Ovary (tissue), 9 donors: ENCODE measurements around the gene CASP5. TPM values are rescaled to one million over a fixed set of nuclear protein-coding genes. Genes with fewer than 3 reads are reported as not detected.
A peak's percentile ranks its signal among the peaks of the same experiment; 100 is the strongest.

Source experiments
- DNase-seq, 5 donors: peaks; one replicate each; pipeline ENCODE4 v3.0.0-alpha.2; 2019 to 2020
- H3K27ac ChIP-seq, 2 donors: fragments of 200-600 bp; one replicate each; pipeline versions ENCODE4 v1.5.1 to v1.8.0; 2019 to 2022
- H3K27me3 ChIP-seq: fragments of 200-600 bp; one replicate; pipeline ENCODE4 v1.8.0; 2022
- H3K36me3 ChIP-seq: fragments of 200-600 bp; sonication (generic); one replicate; pipeline ENCODE4 v1.5.1; 2019
- H3K4me1 ChIP-seq: one replicate; pipeline ENCODE4 v1.8.1; 2013; ENCODE audit warnings: mild to moderate bottlenecking, moderate library complexity; ENCODE audit not compliant: insufficient read depth
- H3K4me3 ChIP-seq: fragments of 200-600 bp; sonication (generic); one replicate; pipeline ENCODE4 v1.5.1; 2017
- H3K9me3 ChIP-seq, 2 donors: fragments of 200-600 bp in 1 of 2; sonication (generic) in 1 of 2; one replicate each; pipeline versions ENCODE4 v1.5.1 to v1.8.1; 2013 to 2019; ENCODE audit warnings: mild to moderate bottlenecking in 1 of 2, moderate library complexity in 1 of 2
- CTCF ChIP-seq, 3 donors: fragments of 450-650 bp in 2 of 3; fragments of 200-600 bp in 1 of 3; IDR thresholded peaks; one replicate each; pipeline versions ENCODE4 v1.5.1 to v1.8.0; 2016 to 2022; ENCODE audit warnings: antibody characterized with exemption in 3 of 3, mild to moderate bottlenecking in 1 of 3
- EP300 ChIP-seq: sonication (generic); formaldehyde crosslinking; IDR thresholded peaks from one replicate; pipeline ENCODE4 v1.6.1; 2017; ENCODE audit warnings: antibody characterized with exemption
- POLR2A ChIP-seq: fragments of 450-650 bp; IDR thresholded peaks from one replicate; pipeline ENCODE4 v1.6.1; 2017; ENCODE audit warnings: antibody characterized with exemption, mild to moderate bottlenecking, moderate library complexity
- WGBS, 3 donors: extraction: QIAGEN DNeasy Blood & Tissue Kit in 1 of 3; methylation state at CpG; one replicate each; pipeline versions ENCODE4 v1.1.5 to v1.1.7; 2013 to 2017; 5-methylcytosine and 5-hydroxymethylcytosine counted together
- intact Hi-C, 4 donors: fragments of 100-400 bp; cut with DNase I; formaldehyde crosslinking; loops; one replicate each; pipeline versions ENCODE4 v1.11.0 to v1.15.1; 2022 to 2023
- polyA plus RNA-seq, 2 donors: library from polyadenylated mRNA; stranded (reverse); fragments of 200-250 nt in 1 of 2; fragments of 350-450 nt in 1 of 2; fragmentation: Illumina TruSeq in 1 of 2; extraction: RNeasy Lipid Tissue Mini Kit (QIAGEN cat#74804) in 1 of 2; gene quantifications; one replicate each; pipeline ENCODE4 v1.2.3, GENCODE V29; 2013 to 2014
- total RNA-seq, 7 donors: library from RNA; depleted of rRNA in 2 of 7; stranded (reverse); fragments of >200 nt in 2 of 7; fragmentation: NEBNext Ultra II Directional in 3 of 7; extraction: Animal tissue kit (Norgen Biotek cat#: 25700) in 3 of 7; gene quantifications; one replicate each; pipeline versions ENCODE4 v1.1.0 to v1.2.4, GENCODE V29; 2016 to 2023
- donor health status: DM: no; HTN: no; CAD: no; lungs with moderate emphysema.
- donor health status: DM: no; HTN: no; CAD: no.
- donor health status: Bipolar disorder and iron deficiency.
- donor health status: DM: yes; HTN: yes; CAD: no.
- donor health status: DM: no; HTN: no; CAD: no.
- donor health status: DM: yes; HTN: yes; CAD: no.

The CASP5 gene
- total and polyA plus RNA-seq, 9 donors: 0.32 to 0.40 TPM; not detected in 7

GRCh38 chr11:104970756-104971155, 52.2 kb downstream of the CASP5 start:
- no peak for DNase-seq
- intact Hi-C loops: no loop called here
- no peak for TF ChIP-seq EP300
- TF ChIP-seq CTCF (IDR thresholded peaks at IDR 0.05): no peak
- no peak for TF ChIP-seq POLR2A

GRCh38 chr11:104968856-104969776, 53.9 kb downstream of the CASP5 start:
- intact Hi-C loops: no loop called here
- peak; percentile 24 to 51 (median 43) for DNase-seq

More at GRCh38 chr11:104970756-104971155, 52.2 kb downstream of the CASP5 start:
- Histone ChIP-seq H3K36me3 (no peaks in the 10 kb centered on the region), H3K4me1 (peaks cover 4% of the 10 kb centered on the region), H3K4me3 (no peak overlapping the region), H3K27ac (no peak overlapping the region), H3K27me3 (no peaks in the 10 kb centered on the region), H3K9me3 (no peaks in the 10 kb centered on the region)

GRCh38 chr11:104968355-104968855, 54.6 kb downstream of the CASP5 start, which contains the start of gene CASP4:
TSS of gene CASP4 (minus strand) at chr11:104968574. CDS start at chr11:104968525, 49 bp downstream.
- Histone ChIP-seq H3K4me1 (peaks cover 4% of the 10 kb centered on the region), H3K27ac (peak within 1 kb of the TSS; percentile 24 to 74), H3K36me3 (no peaks in the 10 kb centered on the region), H3K9me3 (peaks cover 0 to 4% of the 10 kb centered on the region in 2 donors), H3K27me3 (no peaks in the 10 kb centered on the region), H3K4me3 (peak within 1 kb of the TSS; percentile 35)
- peak; percentile 94 for TF ChIP-seq EP300
- no peak for TF ChIP-seq CTCF (IDR thresholded peaks at IDR 0.05)
- peak; percentile 59 for TF ChIP-seq POLR2A
- DNase-seq: peak in 2 of 5 donors; percentile 9 to 33
- WGBS, 3 donors: 0 to 1% (median 0%) methylated on average over 4 of the region's 4 CpGs
- intact Hi-C loops: no loop called here

More at GRCh38 chr11:104968856-104969776, 53.9 kb downstream of the CASP5 start:
- WGBS, 3 donors: 18 to 25% (median 19%) methylated on average over 16 of the region's 16 CpGs
- H3K27me3 ChIP-seq: no peaks in the 10 kb centered on the region
- TF ChIP-seq CTCF (IDR thresholded peaks at IDR 0.05): no peak
- TF ChIP-seq POLR2A: no peak
- no peak for TF ChIP-seq EP300
- peak overlapping the region; percentile 24 to 74 for H3K27ac ChIP-seq
- no peaks in the 10 kb centered on the region for H3K36me3 ChIP-seq
- H3K9me3 ChIP-seq: no peaks in the 10 kb centered on the region
- peaks cover 4% of the 10 kb centered on the region for H3K4me1 ChIP-seq
- H3K4me3 ChIP-seq: peak overlapping the region; percentile 35

GRCh38 chr11:104967534-104968354, 55.2 kb downstream of the CASP5 start:
- H3K9me3 ChIP-seq: peaks cover 0 to 4% of the 10 kb centered on the region in 2 donors
- 7 to 15% (median 9%) methylated on average over 11 of the region's 11 CpGs for WGBS, 3 donors
- H3K36me3 ChIP-seq: no peaks in the 10 kb centered on the region
- no peak for DNase-seq
- TF ChIP-seq EP300: no peak
- peak overlapping the region; percentile 35 for H3K4me3 ChIP-seq
- H3K27me3 ChIP-seq: no peaks in the 10 kb centered on the region
- peaks cover 4% of the 10 kb centered on the region for H3K4me1 ChIP-seq
- intact Hi-C loops: no loop called here
- peak overlapping the region in 1 of 2 donors; percentile 74 for H3K27ac ChIP-seq
